SH-SY5Y (cell line): ENCODE results near the gene SEPTIN3.

ENCODE experiments used
- GATA2 ChIP-seq: IDR thresholded peaks from 2 replicates; pipeline ENCODE4 v1.6.1; 2011; ENCODE audit warnings: mild to moderate bottlenecking, low read depth, low read length
- GATA3 ChIP-seq: IDR thresholded peaks from 2 replicates; pipeline ENCODE4 v1.6.1; 2011; ENCODE audit warnings: low read depth, mild to moderate bottlenecking, low read length, moderate library complexity

DNA sequence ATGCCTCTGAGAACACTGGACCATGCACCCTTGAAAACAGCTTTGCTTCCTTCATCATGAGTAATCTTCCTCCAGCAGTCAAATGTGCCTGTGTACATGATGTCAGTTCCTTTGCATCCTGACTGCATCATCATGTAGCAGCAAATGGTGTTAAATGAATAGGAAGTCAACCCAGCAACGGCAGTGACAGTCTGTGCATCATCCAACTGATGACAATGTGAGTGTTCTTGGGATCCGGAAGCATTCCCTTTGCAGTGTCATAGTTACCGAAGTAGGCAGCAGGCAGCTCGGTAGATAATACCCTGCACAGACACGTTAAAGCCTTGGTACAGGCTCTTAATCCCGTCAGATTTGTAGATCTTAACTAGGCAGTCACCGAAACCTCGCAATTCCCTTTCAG, 31.9 kb downstream of the SEPTIN3 start:
- no peak for TF ChIP-seq GATA2
- TF ChIP-seq GATA3: no peak
